K562 (cell line): ENCODE measurements around the gene HSPE1. TPM values are rescaled to one million over a fixed set of nuclear protein-coding genes. Genes with fewer than 3 reads are reported as not detected.
A peak's percentile ranks its signal among the peaks of the same experiment; 100 is the strongest.

Source experiments
- CBFA2T2 ChIP-seq: fragments of 450-650 bp; conservative IDR thresholded peaks from 2 replicates; pipeline ENCODE4 v1.6.1; 2017; ENCODE audit warnings: mild to moderate bottlenecking
- EHMT2 ChIP-seq: fragments of 450-650 bp; IDR thresholded peaks from 2 replicates; pipeline ENCODE4 v1.6.1; 2018; ENCODE audit warnings: antibody characterized with exemption
- ELF2 ChIP-seq: fragments of 250-450 bp; sonication (Bioruptor Pico); IDR thresholded peaks from 2 replicates; pipeline ENCODE4 v1.5.0; 2021; ENCODE audit warnings: mild to moderate bottlenecking
- FOXP1 ChIP-seq: sonication (generic); formaldehyde crosslinking; IDR thresholded peaks from 2 replicates; pipeline ENCODE4 v1.8.0; 2022; ENCODE audit warnings: mild to moderate bottlenecking, missing genetic modification reagents
- KLF6 ChIP-seq: fragments of 250-450 bp; sonication (Bioruptor Pico); IDR thresholded peaks from 2 replicates; pipeline ENCODE4 v1.4.0; 2020; ENCODE audit warnings: mild to moderate bottlenecking, moderate library complexity, borderline replicate concordance
- NFIX ChIP-seq: fragments of 250-450 bp; sonication (Bioruptor Pico); IDR thresholded peaks from 2 replicates; pipeline ENCODE4 v1.4.0; 2020; ENCODE audit warnings: low read depth, mild to moderate bottlenecking, moderate library complexity
- NRF1 ChIP-seq, 2 experiments: fragments of 450-650 bp; IDR thresholded peaks in 1 of 2; conservative IDR thresholded peaks in 1 of 2; 2 replicates each; pipeline ENCODE4 v1.6.1; 2014; ENCODE audit warnings: mild to moderate bottlenecking in 2 of 2
- PRDM10 ChIP-seq: fragments of 450-650 bp; IDR thresholded peaks from 2 replicates; pipeline ENCODE4 v1.6.1; 2018; ENCODE audit not compliant: partially characterized antibody
- RAD51 ChIP-seq: fragments of 450-650 bp; IDR thresholded peaks from 2 replicates; pipeline ENCODE4 v1.7.1; 2016; ENCODE audit warnings: low read depth, mild to moderate bottlenecking, borderline replicate concordance
- SAFB ChIP-seq: fragments of 200-400 bp; formaldehyde crosslinking; IDR thresholded peaks from 2 replicates; pipeline ENCODE4 v1.6.1; 2017; ENCODE audit warnings: low read depth, low read length, borderline replicate concordance
- SIN3B ChIP-seq: fragments of 450-650 bp; IDR thresholded peaks from 2 replicates; pipeline ENCODE4 v1.6.1; 2017; ENCODE audit warnings: low read depth, mild to moderate bottlenecking, moderate library complexity
- TAF7 ChIP-seq: fragments of 450-650 bp; IDR thresholded peaks from 2 replicates; pipeline ENCODE4 v1.6.1; 2016; ENCODE audit warnings: missing genetic modification characterization, missing compliant biosample characterization
- TBL1XR1 ChIP-seq, 2 experiments: IDR thresholded peaks; 2 replicates each; pipeline ENCODE4 v1.6.1; 2012; ENCODE audit warnings: improper control_type of control experiment in 2 of 2, low read length in 2 of 2, mild to moderate bottlenecking in 1 of 2
- ZC3H8 ChIP-seq: fragments of 450-650 bp; IDR thresholded peaks from 2 replicates; pipeline ENCODE4 v1.6.1; 2017
- ZFP36 ChIP-seq: fragments of 150-350 bp; IDR thresholded peaks from 2 replicates; pipeline ENCODE4 v1.6.1; 2018; ENCODE audit warnings: low read length, low read depth; ENCODE audit not compliant: partially characterized antibody
- ZNF444 ChIP-seq: fragments of 250-450 bp; sonication (Bioruptor Pico); IDR thresholded peaks from 2 replicates; pipeline ENCODE4 v1.4.0; 2020; ENCODE audit warnings: mild to moderate bottlenecking, moderate library complexity
- ZNF644 ChIP-seq: fragments of 200-800 bp; sonication (Bioruptor generic); IDR thresholded peaks from 2 replicates; pipeline ENCODE4 v1.6.1; 2016; ENCODE audit warnings: low read depth, missing genetic modification characterization, missing compliant biosample characterization
- polyA plus RNA-seq, 8 experiments: library from polyadenylated mRNA; depleted of rRNA in 4 of 8; stranded (reverse) in 5 of 8; unstranded in 3 of 8; fragments of >200 nt; fragmentation: Nextera tagmentation in 2 of 8; fragmentation: Illumina TruSeq in 1 of 8; extraction: Ambion mirVana in 2 of 8; extraction: Trizol in 1 of 8; gene quantifications; 2 replicates each; pipeline versions ENCODE4 v1.2.1 to v1.2.3, GENCODE V29; 2011 to 2014; ENCODE audit warnings: inconsistent platforms in 1 of 8, missing spikeins in 1 of 8
- total RNA-seq, 7 experiments: library from RNA; depleted of rRNA in 6 of 7; stranded (reverse); fragments of >200 nt in 6 of 7; fragmentation: Illumina TruSeq in 2 of 7; extraction: Trizol in 2 of 7; gene quantifications; 2 replicates each; pipeline versions ENCODE4 v1.2.1 to v1.2.3, GENCODE V29; 2011 to 2021; ENCODE audit warnings: low replicate concordance in 1 of 7
- TF ChIP-seq, protein P1 (sequence below): fragments of 250-450 bp; sonication (Bioruptor Pico); IDR thresholded peaks from 2 replicates; pipeline ENCODE4 v1.8.0; 2022; ENCODE audit warnings: inconsistent platforms, mild to moderate bottlenecking, moderate library complexity, borderline replicate concordance
- TF ChIP-seq, protein P2 (sequence below): sonication (generic); formaldehyde crosslinking; IDR thresholded peaks from 2 replicates; pipeline ENCODE4 v1.8.1; 2023; ENCODE audit warnings: mild to moderate bottlenecking, missing genetic modification reagents, moderate library complexity
- TF ChIP-seq, protein P3 (sequence below), 2 experiments: fragments of 450-650 bp in 1 of 2; sonication (generic) in 1 of 2; formaldehyde crosslinking in 1 of 2; IDR thresholded peaks in 1 of 2; conservative IDR thresholded peaks in 1 of 2; 2 replicates each; pipeline versions ENCODE4 v1.6.1 to v1.8.1; 2016 to 2023; ENCODE audit warnings: mild to moderate bottlenecking in 2 of 2, moderate library complexity in 2 of 2, inconsistent platforms in 1 of 2, missing genetic modification reagents in 1 of 2

The HSPE1 gene
- total and polyA plus RNA-seq, 9 of the 15 experiments (the other 6 are each of a cell fraction or from before 2014, with no cell fraction given), result 223 to 1,007 (median 612) TPM

DNA sequence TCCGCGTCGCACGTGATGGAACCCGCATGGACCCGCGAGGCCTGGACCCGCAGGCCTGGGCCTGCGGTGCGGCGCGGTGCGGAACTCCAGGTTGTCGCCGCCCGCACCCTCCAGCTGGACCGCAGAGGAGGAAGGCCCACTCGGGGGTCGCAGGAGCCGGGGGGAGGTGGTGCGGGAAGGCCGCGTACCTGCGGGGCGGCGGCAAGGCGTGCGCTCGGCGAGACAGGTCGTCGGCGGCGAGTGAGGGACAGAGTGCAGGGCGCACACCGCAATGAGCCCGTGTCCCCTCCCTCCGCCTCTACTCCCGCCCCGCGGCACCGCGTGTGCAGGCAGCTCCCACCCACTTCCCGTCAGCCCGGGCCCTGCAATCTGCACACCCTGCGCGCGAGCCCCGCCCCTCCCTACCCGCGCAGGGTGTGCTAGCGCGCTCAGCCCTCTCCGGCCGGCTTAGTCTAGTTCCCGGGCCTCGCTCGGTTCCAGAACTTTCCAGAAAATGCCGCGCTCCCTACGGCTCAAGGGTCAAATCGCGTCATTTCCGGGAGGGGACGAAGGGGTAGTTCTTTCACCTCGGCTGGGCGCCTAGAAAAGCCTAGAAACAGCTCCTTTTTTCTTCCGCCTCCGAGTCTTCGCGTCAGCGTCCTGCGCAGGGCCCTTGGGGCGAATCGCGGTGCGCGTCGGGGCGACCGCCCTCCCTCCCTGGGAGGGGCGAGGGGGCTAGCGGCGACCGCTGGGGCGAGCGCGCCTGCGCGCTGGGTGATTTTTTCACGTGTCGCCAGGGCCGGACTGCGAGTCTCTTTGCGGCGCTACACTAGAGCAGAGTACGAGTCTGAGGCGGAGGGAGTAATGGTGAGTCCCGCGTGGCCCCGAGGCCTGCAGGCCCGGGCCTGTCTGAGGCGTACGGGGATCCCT lies at the start of gene HSPE1, which contains the start of gene HSPD1 (continued):
- TF ChIP-seq PRDM10 (peak; percentile 39), NRF1 (conservative IDR thresholded peaks at IDR 0.05 in 1 of 2, IDR thresholded peaks at IDR 0.05 in 1 of 2) (peak; percentile 95), ELF2 (CRISPR knock-in tag) (peak; percentile 78; the same call in 1 of the 2 replicates), ZFP36 (no peak), FOXP1 (CRISPR knock-in tag) (peak; percentile 19; the same call in 1 of the 2 replicates), TBL1XR1 (IDR thresholded peaks at IDR 0.05; ENCODE audit: low read length in 2 of 2) (0 out of 4 replicates have a peak, but pooled peaks of 1 of the 2 experiments have one; percentile 7), NFIX (CRISPR knock-in tag) (no peak), SAFB (no peak), EHMT2 (no peak), ZNF644 (tag) (peak; percentile 45; the same call in 1 of the 2 replicates), ZC3H8 (no peak), RAD51 (no peak), TAF7 (tag) (peak; percentile 35; the same call in 1 of the 2 replicates), ZNF444 (no peak), SIN3B (peak; percentile 43; the same call in 1 of the 2 replicates), KLF6 (peak; percentile 82; the same call in 1 of the 2 replicates), CBFA2T2 (no peak)
- TF ChIP-seq, protein P1, sequence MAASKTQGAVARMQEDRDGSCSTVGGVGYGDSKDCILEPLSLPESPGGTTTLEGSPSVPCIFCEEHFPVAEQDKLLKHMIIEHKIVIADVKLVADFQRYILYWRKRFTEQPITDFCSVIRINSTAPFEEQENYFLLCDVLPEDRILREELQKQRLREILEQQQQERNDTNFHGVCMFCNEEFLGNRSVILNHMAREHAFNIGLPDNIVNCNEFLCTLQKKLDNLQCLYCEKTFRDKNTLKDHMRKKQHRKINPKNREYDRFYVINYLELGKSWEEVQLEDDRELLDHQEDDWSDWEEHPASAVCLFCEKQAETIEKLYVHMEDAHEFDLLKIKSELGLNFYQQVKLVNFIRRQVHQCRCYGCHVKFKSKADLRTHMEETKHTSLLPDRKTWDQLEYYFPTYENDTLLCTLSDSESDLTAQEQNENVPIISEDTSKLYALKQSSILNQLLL, result no peak
- TF ChIP-seq, protein P2, sequence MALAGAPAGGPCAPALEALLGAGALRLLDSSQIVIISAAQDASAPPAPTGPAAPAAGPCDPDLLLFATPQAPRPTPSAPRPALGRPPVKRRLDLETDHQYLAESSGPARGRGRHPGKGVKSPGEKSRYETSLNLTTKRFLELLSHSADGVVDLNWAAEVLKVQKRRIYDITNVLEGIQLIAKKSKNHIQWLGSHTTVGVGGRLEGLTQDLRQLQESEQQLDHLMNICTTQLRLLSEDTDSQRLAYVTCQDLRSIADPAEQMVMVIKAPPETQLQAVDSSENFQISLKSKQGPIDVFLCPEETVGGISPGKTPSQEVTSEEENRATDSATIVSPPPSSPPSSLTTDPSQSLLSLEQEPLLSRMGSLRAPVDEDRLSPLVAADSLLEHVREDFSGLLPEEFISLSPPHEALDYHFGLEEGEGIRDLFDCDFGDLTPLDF, result peak; percentile 81
- TF ChIP-seq, protein P3, sequence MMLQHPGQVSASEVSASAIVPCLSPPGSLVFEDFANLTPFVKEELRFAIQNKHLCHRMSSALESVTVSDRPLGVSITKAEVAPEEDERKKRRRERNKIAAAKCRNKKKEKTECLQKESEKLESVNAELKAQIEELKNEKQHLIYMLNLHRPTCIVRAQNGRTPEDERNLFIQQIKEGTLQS (IDR thresholded peaks at IDR 0.05), result peak; percentile 80
- TF ChIP-seq, protein P3 (CRISPR knock-in tag; conservative IDR thresholded peaks at IDR 0.05), result peak; percentile 61; the same call in 1 of the 2 replicates
